SIG-M5 (cell line): Measurements from ENCODE around the gene ASXL2.

Experiments
- DNase-seq: peaks from one replicate; lab custom pipeline; 2025; lab: John Stamatoyannopoulos, UW

The ASXL2 gene

DNA sequence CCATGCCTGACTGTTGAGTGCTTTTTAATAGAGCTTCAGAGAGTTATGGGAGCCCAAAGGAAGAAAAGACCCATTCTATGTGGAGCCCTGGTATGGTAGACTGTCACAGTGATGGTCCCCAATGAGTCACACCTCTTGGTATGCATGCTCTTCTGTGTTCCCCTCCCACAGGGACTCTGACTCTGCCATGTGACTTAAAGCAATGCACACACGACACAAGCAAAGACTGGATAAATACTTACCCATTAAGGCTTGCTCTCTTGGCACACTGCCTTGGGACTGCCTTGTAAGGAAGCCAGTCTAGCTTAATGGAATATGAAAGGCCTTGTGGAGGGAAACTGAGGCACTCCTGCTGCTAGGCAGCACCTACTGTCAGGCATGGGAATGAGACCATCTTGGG is 188.2 kb downstream of the ASXL2 start:
- DNase-seq = no peak

DNA sequence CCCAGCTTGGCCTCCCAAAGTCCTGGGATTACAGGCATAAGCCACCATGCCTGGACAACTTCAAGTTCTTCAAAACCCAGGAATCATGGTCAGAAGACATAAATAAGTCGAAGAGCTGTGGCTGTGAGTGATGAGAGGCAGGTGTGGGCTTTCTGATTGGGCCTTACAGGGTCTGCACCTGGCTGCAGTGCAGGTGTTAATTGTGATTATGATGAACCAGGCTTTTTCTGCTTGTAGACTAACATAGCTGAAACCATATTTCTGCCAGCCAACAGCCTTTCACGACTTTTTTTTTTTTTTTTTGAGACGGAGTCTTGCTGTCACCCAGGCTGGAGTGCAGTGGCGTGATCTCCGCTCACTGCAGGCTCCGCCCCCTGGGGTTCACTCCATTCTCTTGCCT is 190.1 kb downstream of the ASXL2 start:
- no peak for DNase-seq

DNA sequence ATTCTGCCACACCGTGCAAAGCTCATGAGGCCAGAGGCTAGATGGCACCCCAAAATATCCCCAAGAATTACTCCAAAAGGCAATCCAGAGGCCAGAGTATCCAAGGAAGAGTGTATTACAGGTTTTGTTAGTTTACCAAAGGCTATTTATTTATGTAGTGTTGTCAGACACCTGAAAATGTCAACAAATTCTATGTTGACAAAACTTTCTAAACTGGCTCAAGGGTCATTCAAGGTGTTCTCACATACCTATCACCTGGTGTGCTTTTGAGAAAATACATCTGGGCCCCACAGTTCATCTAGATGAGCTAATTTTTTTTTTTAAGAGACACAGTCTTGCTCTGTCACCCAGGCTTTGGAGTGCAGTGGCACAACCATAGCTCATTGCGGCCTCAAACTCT is 192.5 kb downstream of the ASXL2 start:
- DNase-seq = no peak

DNA sequence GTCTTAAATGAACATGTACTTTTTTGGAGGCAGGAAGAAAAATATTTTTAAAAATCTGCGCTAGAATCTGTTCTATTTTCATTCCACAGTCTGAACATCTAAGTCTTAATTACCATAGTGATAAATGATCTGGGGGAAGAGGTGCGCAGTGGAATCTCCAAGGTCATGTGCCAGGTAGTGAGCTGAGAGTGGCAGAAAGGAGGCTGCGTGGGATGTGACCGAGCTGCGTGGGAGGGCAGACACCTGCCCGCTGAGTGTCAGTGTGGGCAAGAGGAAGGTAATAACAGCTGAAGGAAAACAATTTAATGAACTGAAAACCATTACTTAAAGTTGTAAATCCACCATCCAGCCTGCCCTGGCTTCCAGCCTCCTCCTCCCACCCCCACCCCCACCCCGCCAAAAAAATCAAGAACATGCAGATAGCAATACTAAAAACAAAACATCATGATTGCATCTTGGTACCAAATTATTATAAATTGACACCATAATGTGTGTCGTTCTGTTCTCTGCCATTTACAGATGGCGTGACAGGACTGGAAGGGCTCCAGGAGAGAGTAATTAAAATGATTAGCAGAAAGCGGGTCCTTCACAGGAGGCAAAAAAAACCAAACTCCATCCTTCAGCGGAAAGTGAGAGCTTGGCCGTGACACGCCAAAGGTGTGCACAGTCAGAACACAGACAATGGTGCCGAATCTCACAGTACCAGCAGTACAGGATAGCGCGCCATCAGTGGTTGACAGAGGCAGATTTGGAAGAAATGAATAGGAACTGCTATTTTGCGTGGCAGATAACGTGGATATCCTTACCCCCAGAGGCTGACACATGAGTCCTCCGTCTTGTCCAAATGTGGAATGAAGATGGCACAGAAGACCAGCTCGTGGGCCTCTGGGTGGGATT is 193.5 kb downstream of the ASXL2 start:
- DNase-seq = no peak
